ENCODE results near the gene PRPF38B.

- TF ChIP-seq POLR2A (IDR thresholded peaks at IDR 0.05; ENCODE audit: low read length) (no peak), GATA1 (IDR thresholded peaks at IDR 0.05; ENCODE audit: low read depth, low read length) (no peak)
Measured at GRCh38 chr1:108691128-108691941, 775 bp upstream of the PRPF38B start.
